Peyer's patch (tissue), 4 donors: ENCODE results near the gene STK39. TPM values are rescaled to one million over a fixed set of nuclear protein-coding genes. Genes with fewer than 3 reads are reported as not detected.
"Not testable (repeated sequence)": the region's sequence is repeated elsewhere in the genome, so short reads cannot be mapped to it uniquely, and the experiment has no call there.

Source experiments
- DNase-seq, 3 donors: peaks; one replicate each; pipeline ENCODE4 v3.0.0-alpha.2; 2017 to 2019
- H3K27ac ChIP-seq, 4 donors: fragments of 200-600 bp; sonication (generic); one replicate each; pipeline ENCODE4 v1.5.1; 2016 to 2019
- H3K27me3 ChIP-seq, 2 donors: fragments of 200-600 bp; sonication (generic); one replicate each; pipeline ENCODE4 v1.5.1; 2019
- H3K36me3 ChIP-seq, 3 donors: fragments of 200-600 bp; sonication (generic); one replicate each; pipeline ENCODE4 v1.5.1; 2016 to 2019
- H3K4me1 ChIP-seq, 4 donors: fragments of 200-600 bp; sonication (generic); one replicate each; pipeline ENCODE4 v1.5.1; 2016 to 2019
- H3K4me3 ChIP-seq, 4 donors: fragments of 200-600 bp; sonication (generic); 1 replicate in 3 of 4; 2 replicates in 1 of 4; pipeline ENCODE4 v1.5.1; 2016 to 2019; ENCODE audit warnings: mild to moderate bottlenecking in 1 of 4
- H3K9me3 ChIP-seq, 4 donors: fragments of 200-600 bp; sonication (generic); one replicate each; pipeline ENCODE4 v1.5.1; 2016 to 2019; ENCODE audit warnings: mild to moderate bottlenecking in 1 of 4
- CTCF ChIP-seq, 6 experiments: fragments of 450-650 bp in 4 of 6; fragments of 200-600 bp in 2 of 6; sonication (generic) in 1 of 6; IDR thresholded peaks; one replicate each; pipeline ENCODE4 v1.5.1; 2017 to 2019; ENCODE audit warnings: antibody characterized with exemption in 6 of 6, mild to moderate bottlenecking in 3 of 6, moderate library complexity in 1 of 6
- POLR2A ChIP-seq, 2 donors: fragments of 450-650 bp; IDR thresholded peaks; one replicate each; pipeline ENCODE4 v1.5.1; 2017; ENCODE audit warnings: antibody characterized with exemption in 2 of 2, mild to moderate bottlenecking in 2 of 2, moderate library complexity in 2 of 2
- total RNA-seq, 4 donors: library from RNA; depleted of rRNA; stranded (reverse); fragments of >200 nt; gene quantifications; one replicate each; pipeline ENCODE4 v1.1.0, GENCODE V29; 2016

STK39 gene
- total RNA-seq, 4 donors from 2014 or later: 39.6 to 55.9 (median 51.0) TPM

GRCh38 chr2:168089200-168089599, 158.2 kb downstream of the STK39 start:
- no peaks in the 10 kb centered on the region for H3K4me1 ChIP-seq
- H3K4me3 ChIP-seq: no peak overlapping the region
- no peaks in the 10 kb centered on the region for H3K36me3 ChIP-seq
- H3K9me3 ChIP-seq: no peaks in the 10 kb centered on the region
- TF ChIP-seq POLR2A (IDR thresholded peaks at IDR 0.05) (no peak), CTCF (IDR thresholded peaks at IDR 0.05) (no peak)
- no peak for DNase-seq
- H3K27me3 ChIP-seq: no peaks in the 10 kb centered on the region
- no peak overlapping the region for H3K27ac ChIP-seq

- Histone ChIP-seq H3K9me3 (no peaks in the 10 kb centered on the region), H3K36me3 (no peaks in the 10 kb centered on the region), H3K4me3 (no peak overlapping the region), H3K4me1 (no peaks in the 10 kb centered on the region), H3K27ac (no peak overlapping the region), H3K27me3 (no peaks in the 10 kb centered on the region)
- no peak for DNase-seq
- TF ChIP-seq POLR2A (IDR thresholded peaks at IDR 0.05) (no peak), CTCF (IDR thresholded peaks at IDR 0.05) (no peak)
Observed at GRCh38 chr2:168087401-168087800, 160.0 kb downstream of the STK39 start.

- Histone ChIP-seq H3K4me3 (no peak overlapping the region), H3K4me1 (no peaks in the 10 kb centered on the region), H3K27me3 (no peaks in the 10 kb centered on the region), H3K36me3 (no peaks in the 10 kb centered on the region), H3K9me3 (no peaks in the 10 kb centered on the region), H3K27ac (no peak overlapping the region)
- TF ChIP-seq CTCF (IDR thresholded peaks at IDR 0.05) (no peak), POLR2A (IDR thresholded peaks at IDR 0.05) (no peak)
- DNase-seq: no peak
Observed at GRCh38 chr2:168086851-168087250, 160.5 kb downstream of the STK39 start.

GRCh38 chr2:168085801-168086361, 161.5 kb downstream of the STK39 start:
- no peaks in the 10 kb centered on the region for H3K36me3 ChIP-seq
- H3K4me1 ChIP-seq: no peaks in the 10 kb centered on the region
- no peaks in the 10 kb centered on the region for H3K9me3 ChIP-seq
- no peak overlapping the region for H3K4me3 ChIP-seq
- no peaks in the 10 kb centered on the region for H3K27me3 ChIP-seq
- no peak overlapping the region for H3K27ac ChIP-seq
- TF ChIP-seq CTCF (IDR thresholded peaks at IDR 0.05) (no peak), POLR2A (IDR thresholded peaks at IDR 0.05) (no peak)
- DNase-seq: no peak

- Histone ChIP-seq H3K27ac (no peak overlapping the region), H3K36me3 (no peaks in the 10 kb centered on the region), H3K4me1 (no peaks in the 10 kb centered on the region), H3K4me3 (no peak overlapping the region), H3K9me3 (no peaks in the 10 kb centered on the region), H3K27me3 (no peaks in the 10 kb centered on the region)
- TF ChIP-seq CTCF (IDR thresholded peaks at IDR 0.05) (no peak), POLR2A (IDR thresholded peaks at IDR 0.05) (no peak)
- DNase-seq: no peak
Observed at GRCh38 chr2:168084288-168084687, 163.1 kb downstream of the STK39 start.

- not testable (repeated sequence) for H3K4me3 ChIP-seq, H3K27ac ChIP-seq, H3K4me1 ChIP-seq, H3K36me3 ChIP-seq, H3K27me3 ChIP-seq, H3K9me3 ChIP-seq, DNase-seq
Observed at GRCh38 chr2:168081452-168081851, 165.9 kb downstream of the STK39 start.
